HG03469 (cell line): ENCODE data around the gene COX14.

ENCODE experiments used
- ATAC-seq: cut with Tn5 transposase; IDR thresholded peaks from one replicate; pipeline ENCODE4 v1.9.1; 2021; ENCODE audit warnings: mild to moderate bottlenecking, moderate library complexity, moderate number of reproducible peaks; ENCODE audit not compliant: unreplicated experiment

COX14 gene

DNA sequence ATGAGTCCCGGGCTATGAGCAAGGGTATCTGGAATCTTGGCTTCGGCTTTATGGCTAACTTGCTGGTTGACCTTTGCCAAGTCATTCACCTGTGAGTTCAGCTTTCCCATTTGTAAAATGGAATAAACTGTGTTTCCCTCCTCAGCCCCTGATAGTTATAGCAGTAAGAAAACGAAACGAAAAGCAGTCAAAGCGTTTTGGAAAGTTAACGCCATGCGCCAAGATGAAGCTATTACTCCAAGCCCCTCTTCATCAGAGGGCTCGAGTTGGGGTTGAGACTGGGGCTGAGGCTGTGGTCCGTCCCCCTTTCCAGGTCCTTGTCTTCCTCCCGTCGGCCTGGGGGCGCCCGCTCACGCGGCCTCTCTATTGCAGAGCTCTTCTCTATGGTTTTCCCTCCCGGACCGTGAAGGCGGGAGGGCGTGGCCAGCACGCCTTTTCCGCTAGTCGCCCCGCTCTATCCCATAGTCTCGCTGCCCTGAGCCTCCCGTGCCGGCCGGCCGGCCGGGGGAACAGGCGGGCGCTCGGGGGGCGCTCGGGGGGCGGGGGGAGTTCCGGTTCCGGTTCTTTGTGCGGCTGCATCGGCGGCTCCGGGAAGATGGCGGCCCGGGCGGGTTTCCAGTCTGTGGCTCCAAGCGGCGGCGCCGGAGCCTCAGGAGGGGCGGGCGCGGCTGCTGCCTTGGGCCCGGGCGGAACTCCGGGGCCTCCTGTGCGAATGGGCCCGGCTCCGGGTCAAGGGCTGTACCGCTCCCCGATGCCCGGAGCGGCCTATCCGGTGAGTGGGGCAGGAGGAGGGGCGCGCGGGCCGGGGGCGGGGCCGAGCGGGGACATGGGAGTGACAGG is 27.0 kb upstream of the COX14 start, which contains the start of gene SMARCD1:
Gene SMARCD1, plus strand, starts transcription at position 568 of the 840 bp plus-strand sequence. Its CDS starts 28 bp downstream, at position 596.
- peak; percentile 54 for ATAC-seq

DNA sequence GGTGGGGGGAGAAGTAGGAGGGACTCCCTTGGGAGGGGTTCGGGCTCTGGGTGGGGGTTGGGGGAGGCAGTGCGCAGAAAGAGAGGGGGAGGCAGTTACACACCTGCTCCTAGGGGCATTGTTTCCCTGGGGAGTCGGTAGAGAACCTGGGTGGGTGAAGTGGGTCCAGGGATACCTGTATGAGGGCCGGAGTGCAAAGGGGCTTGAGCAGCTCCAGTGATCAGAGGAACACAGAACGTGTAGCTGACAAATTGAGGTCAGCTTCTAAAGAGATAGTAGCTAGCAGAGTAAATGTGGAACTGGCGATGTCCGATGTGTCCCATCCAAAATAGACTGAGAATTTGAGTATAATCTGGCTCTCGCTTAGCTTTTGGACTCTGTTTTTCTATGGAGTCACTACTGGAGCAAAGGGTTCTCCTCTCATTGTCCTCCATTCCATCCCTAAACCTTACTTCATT is 26.4 kb upstream of the COX14 start:
- no peak for ATAC-seq

DNA sequence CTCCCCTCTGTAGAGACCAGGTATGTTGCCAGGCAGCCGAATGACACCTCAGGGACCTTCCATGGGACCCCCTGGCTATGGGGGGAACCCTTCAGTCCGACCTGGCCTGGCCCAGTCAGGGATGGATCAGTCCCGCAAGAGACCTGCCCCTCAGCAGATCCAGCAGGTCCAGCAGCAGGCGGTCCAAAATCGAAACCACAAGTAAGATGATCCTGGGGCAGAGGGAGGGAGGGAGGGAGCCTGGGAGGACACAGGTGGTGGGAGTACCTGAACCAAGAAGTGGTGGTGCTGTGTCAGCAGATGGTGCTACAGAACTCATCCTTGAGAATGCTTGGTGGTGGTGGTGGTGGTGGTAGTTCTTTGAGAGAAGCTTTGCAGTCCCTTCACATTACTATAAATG is 25.9 kb upstream of the COX14 start:
- no peak for ATAC-seq

DNA sequence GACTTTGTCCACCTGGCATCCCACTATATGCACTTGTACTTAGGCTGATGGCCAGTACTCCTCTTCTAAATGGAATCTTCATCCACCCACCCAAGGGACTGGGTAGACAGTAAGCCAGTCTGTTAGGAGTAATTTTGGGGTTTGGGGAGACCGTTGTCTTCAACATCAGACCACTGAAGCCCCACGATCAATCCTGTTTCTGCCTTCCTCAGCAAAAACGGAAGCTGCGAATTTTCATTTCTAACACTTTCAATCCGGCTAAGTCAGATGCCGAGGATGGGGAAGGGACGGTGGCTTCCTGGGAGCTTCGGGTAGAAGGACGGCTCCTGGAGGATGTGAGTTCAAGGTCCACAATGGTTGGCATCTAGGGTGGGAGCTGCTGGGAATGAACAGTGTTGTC is 24.9 kb upstream of the COX14 start:
- ATAC-seq: no peak

DNA sequence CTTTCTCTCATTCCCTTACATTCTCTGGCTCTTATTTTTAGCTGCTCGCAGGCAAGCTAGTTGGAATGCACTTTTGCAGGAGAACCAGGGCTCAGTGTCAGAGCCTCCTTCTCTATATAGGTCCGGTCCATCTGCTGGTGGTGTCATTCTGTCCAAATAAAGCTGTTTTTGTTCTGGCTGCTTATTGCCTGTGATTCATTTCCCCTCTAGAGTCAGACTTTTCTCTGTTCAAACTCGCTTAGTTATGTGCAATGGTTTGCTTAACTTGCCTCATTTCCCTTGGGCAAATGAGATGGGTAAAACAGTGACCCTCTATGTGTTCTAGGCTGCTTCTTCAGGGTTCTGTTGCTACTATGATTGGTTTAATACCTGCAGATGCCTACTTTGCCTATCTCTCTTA is 24.0 kb upstream of the COX14 start:
- ATAC-seq: no peak

DNA sequence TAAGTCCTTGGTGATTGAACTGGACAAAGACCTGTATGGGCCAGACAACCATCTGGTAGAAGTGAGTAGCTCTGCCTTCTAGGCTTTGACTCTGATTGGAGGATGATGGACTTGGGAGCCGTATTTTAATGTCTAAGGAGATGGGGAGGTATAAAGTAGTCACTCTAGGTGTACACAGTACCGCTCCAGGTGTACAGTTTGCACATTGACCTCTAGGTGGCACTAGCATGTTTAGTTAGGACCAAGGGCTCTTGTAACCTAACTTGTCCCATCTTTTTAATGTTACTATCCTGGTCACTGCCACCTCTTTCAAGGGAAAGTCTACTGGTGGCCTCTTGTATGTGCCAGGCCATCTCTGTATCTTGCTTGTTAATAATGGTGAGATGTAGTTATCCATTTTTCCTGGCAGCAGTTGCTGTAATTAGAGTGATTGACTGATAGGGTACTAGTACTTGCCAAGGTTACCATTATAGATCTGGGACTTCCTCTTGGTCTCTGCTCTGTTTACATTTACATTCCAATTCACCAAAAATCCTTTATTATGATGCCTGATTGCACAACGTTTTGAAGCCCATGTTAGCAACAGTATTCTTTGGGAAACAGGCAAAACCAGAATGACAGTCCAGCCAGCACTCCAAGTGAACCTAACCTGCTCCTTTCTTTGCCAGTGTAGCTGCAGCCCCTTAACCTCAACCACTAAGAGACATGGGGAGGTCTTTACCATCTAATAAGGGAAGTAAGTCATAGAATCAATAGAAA is 23.3 kb upstream of the COX14 start:
- no peak for ATAC-seq

DNA sequence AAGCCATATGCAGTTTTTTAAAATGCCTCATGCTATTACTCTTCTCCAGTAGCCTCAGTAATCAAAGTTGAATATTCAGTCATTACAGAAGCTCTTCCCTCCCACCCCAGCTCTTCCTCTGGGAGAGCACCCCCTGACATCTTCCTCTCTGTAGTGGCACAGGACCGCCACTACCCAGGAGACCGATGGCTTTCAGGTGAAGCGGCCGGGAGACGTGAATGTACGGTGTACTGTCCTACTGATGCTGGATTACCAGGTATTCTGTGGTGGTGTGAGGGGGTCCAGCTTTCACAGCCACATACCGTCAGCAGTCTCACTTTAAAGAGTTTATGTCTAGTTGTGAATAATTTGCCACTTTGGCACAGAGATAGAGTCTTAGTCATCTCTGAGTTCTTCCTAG is 22.3 kb upstream of the COX14 start:
- no peak for ATAC-seq

DNA sequence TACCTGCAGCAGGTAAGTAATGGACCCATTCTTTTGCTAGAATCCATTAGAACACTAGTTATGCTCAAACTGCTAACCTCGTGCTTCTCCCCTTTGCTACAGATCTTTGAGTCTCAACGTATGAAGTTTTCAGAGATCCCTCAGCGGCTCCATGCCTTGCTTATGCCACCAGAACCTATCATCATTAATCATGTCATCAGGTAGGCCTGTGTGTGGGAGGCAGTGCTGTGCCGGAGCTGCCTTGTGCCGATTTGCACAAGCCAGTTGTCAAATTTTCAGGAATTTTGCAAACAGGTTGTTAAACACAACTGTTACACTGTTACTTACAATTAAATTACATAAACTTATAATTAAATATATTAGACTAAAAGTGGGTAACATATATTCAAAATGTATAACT is 21.6 kb upstream of the COX14 start:
- no peak for ATAC-seq

DNA sequence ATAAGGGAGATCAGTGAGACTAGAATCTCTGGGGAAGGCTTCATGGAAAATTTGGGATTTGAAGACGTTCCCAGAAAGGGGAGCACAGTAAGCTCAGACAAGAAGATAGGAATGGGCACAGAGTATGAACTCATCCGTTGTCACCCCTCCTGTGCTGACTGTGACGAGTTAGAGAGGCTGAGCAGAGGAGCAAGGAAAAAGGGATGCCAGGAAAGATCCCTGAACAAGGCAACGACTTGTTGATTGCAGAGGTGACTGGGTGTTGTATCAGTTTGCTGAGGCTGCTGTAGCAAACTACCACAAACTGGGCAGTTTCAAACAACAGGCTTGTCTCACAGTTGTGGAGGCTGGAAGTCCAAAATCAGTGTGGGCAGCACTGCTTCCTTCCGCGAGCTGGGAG is 14.1 kb upstream of the COX14 start:
- no peak for ATAC-seq

DNA sequence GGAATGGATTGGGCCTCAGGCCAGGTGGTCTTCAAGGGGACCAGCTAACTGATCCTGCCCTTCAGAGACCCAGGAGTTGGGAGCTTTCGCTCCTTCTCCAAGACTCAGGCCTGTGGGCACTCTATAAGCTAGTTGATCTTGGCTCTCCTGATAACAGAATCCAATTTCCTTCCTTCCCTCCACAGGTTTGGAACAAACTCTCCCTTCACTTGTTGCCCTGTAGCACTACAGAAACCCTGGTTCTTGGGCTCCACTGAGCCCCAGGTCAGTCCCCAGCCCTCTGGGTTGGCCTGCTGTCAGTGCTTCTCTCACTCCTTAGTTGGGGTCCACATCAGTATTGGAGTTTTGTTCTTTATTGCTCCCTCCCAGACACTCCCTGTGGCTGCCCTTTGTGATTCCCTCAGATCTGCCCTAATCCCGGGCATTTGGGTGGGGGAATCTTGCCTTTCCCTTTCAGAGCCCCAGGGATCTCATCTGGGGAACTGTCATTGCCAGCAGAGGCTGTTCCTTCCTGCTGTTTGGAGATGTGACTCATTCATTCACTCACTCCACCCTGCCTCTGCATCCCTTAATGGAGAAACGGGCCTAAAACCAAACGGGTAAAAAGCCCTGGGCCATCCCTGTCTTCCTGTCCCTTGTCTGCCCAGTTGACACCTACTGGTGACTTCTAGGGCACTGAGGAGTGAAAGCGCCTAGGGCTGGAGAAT is 12.6 kb upstream of the COX14 start:
- ATAC-seq: no peak

DNA sequence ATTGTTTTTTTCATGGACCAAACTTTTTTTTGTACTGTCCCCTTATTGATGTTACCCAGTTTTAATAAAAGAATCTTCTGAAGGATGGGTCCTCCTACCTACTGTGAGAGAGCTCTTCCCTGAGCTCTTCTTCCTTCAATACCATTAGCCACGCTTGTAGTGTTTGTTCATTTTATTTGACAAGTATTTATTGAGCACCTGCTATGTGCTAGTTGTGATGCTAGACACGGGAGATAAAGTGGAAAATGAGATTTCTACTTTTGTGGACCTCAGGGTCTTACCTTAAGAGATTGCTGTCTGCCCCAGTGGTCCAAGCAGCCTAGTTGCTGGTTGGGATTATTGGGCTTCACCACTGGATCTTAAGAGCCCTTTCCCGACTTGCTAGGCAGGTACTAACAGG is 11.5 kb upstream of the COX14 start:
- ATAC-seq: no peak

DNA sequence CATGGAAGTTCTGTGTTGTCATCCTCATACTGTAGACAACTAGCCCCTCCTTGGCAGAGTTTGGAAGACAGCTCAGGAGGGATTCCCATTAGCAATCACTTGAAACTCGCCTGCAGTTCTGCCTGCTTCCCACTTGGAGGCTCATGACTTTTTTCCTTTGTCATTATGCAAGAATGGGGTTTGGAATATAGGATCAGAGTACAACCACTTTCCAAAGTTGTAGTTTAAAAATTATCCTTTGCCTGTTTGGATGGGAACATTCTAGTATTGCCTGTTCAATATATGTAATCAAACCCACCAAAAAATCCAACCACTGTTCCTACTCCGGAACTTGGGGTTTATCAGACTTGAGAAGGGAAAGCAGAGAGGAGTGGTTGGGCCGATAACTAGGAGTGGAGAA is 10.4 kb upstream of the COX14 start:
- ATAC-seq: no peak

DNA sequence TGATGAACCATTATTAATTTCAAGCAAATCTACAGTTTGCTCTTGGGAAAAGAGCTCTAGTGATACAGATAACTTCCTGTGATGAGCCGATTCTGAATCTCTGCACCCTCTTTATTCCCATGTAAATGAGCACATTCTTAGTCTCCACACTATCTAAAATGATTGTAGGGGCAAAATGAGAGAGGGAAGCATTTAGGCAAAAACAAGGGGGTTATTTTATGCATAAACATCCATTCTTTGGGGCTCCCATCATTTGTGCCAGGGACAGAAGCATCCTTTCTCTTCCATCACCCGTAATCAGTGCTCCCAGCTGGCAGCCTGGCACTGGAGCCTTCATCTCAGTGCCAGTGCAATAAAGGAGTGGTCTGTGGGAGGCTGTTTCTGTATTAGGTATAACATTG is 9.9 kb upstream of the COX14 start:
- ATAC-seq: no peak

DNA sequence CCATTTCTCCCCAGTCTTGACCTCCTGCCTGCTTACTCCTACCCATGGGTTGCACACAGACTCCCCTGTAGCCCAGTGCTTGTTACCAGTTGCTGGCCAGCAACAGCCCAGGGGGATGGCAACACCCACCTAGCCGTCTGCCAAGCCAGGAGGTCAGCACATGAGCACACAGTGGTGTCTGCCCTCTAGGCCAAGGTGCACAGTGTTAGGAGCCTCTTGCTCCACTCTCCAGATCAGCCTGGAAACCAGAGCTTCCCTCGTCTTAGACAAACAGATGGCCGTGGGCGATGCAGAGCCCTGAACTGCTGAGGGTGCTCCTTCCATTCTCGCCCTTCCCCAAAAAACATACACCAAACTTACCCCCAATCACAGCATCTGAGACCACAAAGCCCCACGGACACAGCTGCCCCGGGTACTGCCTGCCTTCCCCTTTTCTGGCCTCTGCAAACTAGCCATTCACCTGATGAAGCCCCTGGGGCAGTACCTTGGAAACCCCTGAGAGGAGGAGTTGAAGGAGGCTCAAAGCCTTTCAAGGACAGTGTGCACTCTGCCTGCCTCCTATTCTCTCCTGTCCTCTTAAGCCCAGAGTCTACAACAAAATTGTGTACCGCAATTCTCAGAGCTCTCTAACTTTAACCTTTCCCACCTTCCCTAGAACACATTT is 9.3 kb upstream of the COX14 start:
- no peak for ATAC-seq

DNA sequence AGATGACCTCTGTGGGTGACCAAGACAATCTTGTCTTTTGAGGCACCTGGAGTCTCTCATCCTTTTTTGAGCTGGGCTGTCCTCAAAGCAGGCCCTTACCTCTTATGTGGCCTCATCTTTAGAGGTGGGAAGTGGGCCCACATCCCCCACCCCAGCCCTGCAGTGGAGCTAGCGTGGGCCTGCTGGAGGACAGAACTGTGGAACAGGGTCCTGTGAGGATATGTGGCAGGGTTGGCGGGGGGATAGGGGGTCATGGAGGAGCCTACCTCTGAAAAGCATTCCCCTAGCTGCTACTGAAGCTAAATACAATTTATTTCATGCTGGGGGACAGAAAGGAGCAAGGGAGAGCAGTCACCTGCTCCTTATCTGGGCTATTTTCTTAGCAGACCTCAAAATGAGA is 8.7 kb upstream of the COX14 start:
- no peak for ATAC-seq

DNA sequence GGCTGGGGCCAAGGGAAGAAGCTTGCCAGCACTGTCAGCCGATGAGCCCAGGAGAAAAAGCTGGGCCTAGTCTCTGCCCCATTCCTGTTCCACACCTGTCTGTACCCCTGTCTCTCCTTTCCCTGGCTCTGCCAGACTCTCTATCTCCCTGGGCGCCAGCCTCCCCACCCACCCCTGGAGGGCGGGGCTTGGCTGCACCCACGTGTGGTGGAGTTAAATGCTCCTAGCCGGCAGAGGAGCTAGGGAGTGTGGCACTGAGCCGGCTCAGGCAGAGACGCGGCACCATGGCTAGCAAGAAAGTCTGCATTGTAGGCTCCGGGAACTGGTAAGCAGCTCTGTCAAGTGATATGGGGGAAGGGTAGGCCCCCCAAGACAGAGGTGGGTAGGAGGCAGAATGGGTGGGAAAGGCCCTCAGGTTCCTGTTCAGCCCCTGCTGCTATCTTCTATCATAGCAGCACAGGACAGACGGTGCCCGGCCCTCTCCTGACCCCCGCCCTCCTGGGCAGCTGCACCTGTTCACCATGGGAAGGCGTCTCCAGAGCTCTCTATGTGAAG is 8.2 kb upstream of the COX14 start, which contains the start of gene GPD1:
Gene GPD1, plus strand, starts transcription at position 242 of the 555 bp plus-strand sequence. Its CDS starts 43 bp downstream, at position 285.
- ATAC-seq: no peak

DNA sequence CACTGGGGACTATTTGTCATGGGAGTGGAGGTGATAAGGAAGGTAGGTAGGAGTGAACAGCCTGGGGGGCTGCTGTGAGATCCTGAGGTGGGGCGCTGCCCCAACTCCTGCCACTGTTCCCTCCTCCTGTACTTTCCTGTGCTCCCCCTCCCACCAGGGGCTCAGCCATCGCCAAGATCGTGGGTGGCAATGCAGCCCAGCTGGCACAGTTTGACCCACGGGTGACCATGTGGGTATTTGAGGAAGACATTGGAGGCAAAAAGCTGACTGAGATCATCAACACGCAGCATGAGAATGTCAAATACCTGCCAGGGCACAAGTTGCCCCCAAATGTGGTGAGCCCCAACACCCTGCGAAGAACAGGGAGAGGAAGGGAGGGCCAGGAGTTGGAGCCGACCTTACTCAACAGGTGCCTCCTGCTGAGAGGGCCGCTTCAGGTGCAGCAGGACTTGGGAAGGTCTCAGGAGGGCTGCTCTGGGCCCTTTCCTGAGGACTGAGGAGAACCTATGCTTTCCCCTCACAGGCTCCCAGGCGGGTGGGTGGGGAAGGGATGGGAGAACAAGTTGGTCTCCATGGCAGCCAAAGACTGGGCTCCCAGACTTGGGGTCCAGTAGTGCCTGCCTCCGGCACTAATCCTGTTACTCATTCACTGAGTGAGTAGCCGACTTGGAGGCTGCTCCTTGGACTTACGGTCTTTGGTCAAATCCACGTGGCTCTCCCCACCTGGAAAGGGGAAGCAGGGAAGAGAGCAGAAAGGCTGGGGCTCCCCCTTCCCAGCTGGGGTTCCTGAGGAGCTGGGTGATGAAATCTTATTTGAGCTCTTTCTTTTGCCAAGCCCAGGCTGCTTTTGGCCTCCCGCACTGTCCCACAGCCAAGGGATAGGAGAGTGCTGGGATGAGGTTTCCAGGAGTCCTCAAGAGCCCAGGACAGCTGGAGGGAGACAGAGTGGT is 7.3 kb upstream of the COX14 start:
- ATAC-seq: no peak

DNA sequence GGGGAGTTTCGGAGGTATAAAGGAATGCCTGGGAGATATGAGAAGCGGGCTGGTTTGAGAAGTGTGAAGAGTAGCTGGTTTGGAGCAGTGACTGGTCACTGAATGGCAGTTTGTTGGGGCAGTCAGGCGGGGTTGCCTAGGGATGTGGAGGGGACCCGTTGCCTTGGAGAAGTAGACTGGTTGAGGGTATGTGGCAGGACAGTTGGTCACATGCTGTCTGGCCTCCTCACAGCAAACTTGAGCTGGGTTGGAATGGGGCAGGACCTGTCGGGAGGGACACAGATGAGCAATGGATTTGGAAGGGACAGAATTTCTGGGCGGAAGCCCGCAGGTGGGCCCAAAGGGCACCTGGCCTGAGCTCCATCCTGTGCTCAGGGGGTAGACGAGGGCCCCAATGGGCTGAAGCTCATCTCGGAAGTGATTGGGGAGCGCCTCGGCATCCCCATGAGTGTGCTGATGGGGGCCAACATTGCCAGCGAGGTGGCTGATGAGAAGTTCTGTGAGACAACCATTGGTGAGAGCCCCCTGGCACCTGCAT is 6.1 kb upstream of the COX14 start:
- ATAC-seq: no peak

DNA sequence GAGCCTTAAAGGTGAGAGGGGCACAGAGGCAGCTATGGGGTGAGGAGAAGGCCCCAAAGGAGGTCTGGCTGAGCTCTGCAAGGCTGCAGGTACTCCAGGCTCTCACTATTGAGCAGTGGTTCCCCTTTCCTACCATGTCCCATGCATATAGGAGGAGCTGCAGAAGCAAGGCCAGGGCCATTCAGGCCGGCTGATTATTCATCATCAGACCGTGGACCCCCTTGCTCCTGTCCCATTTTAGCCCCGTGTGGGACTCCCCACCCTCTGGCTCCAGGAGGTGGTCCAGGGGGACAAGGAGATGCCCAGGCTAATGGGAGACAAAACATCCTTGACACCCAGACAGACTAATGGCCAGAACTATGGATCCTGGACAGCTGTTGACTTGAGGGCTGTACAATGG is 5.1 kb upstream of the COX14 start:
- ATAC-seq: no peak
